Mesothelial cell of epicardium (in vitro differentiated cells): ENCODE data around the gene OPRL1. TPM values are rescaled to one million over a fixed set of nuclear protein-coding genes. Genes with fewer than 3 reads are reported as not detected.

ENCODE experiments used
- DNase-seq, 2 experiments: peaks; one replicate each; pipeline ENCODE4 v3.0.0; 2021; ENCODE audit warnings: low spot score in 2 of 2; ENCODE audit not compliant: unreplicated experiment in 2 of 2
- H3K27ac Mint-ChIP-seq: 2 replicates; pipeline ENCODE4 v1.8.0; 2021; ENCODE audit warnings: mixed read lengths
- H3K27me3 Mint-ChIP-seq: 2 replicates; pipeline ENCODE4 v1.8.0; 2021; ENCODE audit warnings: low read depth, mixed read lengths
- H3K36me3 Mint-ChIP-seq: 2 replicates; pipeline ENCODE4 v1.8.0; 2021; ENCODE audit warnings: mixed read lengths
- H3K4me1 Mint-ChIP-seq: 2 replicates; pipeline ENCODE4 v1.8.0; 2021; ENCODE audit warnings: mixed read lengths
- H3K4me3 Mint-ChIP-seq: 2 replicates; pipeline ENCODE4 v1.8.0; 2021; ENCODE audit warnings: mild to moderate bottlenecking, moderate library complexity, mixed read lengths
- H3K9me3 Mint-ChIP-seq: 2 replicates; pipeline ENCODE4 v1.8.0; 2021; ENCODE audit warnings: mixed read lengths
- CTCF ChIP-seq: fragments of 200-600 bp; sonication (generic); IDR thresholded peaks from one replicate; pipeline ENCODE4 v1.5.0; 2021; ENCODE audit warnings: antibody characterized with exemption; ENCODE audit not compliant: unreplicated experiment
- total RNA-seq: library from RNA; stranded (reverse); gene quantifications from 3 replicates; pipeline ENCODE4 v1.2.1, GENCODE V29; 2021

The OPRL1 gene
- total RNA-seq, 1 donor from 2014 or later = 2.5 TPM

GRCh38 chr20:64090165-64090564 lies 10.3 kb downstream of the OPRL1 start:
- no peaks in the 10 kb centered on the region for H3K9me3 Mint-ChIP-seq
- H3K4me1 Mint-ChIP-seq = peaks cover 1% of the 10 kb centered on the region
- TF ChIP-seq CTCF = no peak
- no peak overlapping the region for H3K27ac Mint-ChIP-seq
- H3K4me3 Mint-ChIP-seq = no peak overlapping the region
- peaks cover 59% of the 10 kb centered on the region for H3K27me3 Mint-ChIP-seq
- H3K36me3 Mint-ChIP-seq = no peaks in the 10 kb centered on the region
- no peak for DNase-seq

GRCh38 chr20:64091340-64091739 lies 11.5 kb downstream of the OPRL1 start:
- Mint-ChIP-seq H3K4me1 (peaks cover 1% of the 10 kb centered on the region), H3K36me3 (no peaks in the 10 kb centered on the region), H3K9me3 (no peaks in the 10 kb centered on the region), H3K4me3 (no peak overlapping the region), H3K27me3 (peaks cover 47% of the 10 kb centered on the region), H3K27ac (no peak overlapping the region)
- TF ChIP-seq CTCF = no peak
- no peak for DNase-seq

GRCh38 chr20:64091770-64092169 lies 11.9 kb downstream of the OPRL1 start:
- Mint-ChIP-seq H3K27me3 (peaks cover 43% of the 10 kb centered on the region), H3K4me1 (peaks cover 1% of the 10 kb centered on the region), H3K36me3 (no peaks in the 10 kb centered on the region), H3K4me3 (no peak overlapping the region), H3K9me3 (peaks cover 2% of the 10 kb centered on the region), H3K27ac (no peak overlapping the region)
- DNase-seq = no peak
- TF ChIP-seq CTCF = no peak

- no peak overlapping the region for H3K27ac Mint-ChIP-seq
- peaks cover 42% of the 10 kb centered on the region for H3K27me3 Mint-ChIP-seq
- H3K36me3 Mint-ChIP-seq = no peaks in the 10 kb centered on the region
- H3K4me3 Mint-ChIP-seq = no peak overlapping the region
- DNase-seq = no peak
- H3K9me3 Mint-ChIP-seq = peaks cover 5% of the 10 kb centered on the region
- H3K4me1 Mint-ChIP-seq = peaks cover 1% of the 10 kb centered on the region
- no peak for TF ChIP-seq CTCF
Measured at GRCh38 chr20:64092258-64093012, 12.6 kb downstream of the OPRL1 start.

- DNase-seq = no peak
- H3K27me3 Mint-ChIP-seq = peaks cover 36% of the 10 kb centered on the region
- H3K27ac Mint-ChIP-seq = no peak overlapping the region
- H3K36me3 Mint-ChIP-seq = no peaks in the 10 kb centered on the region
- TF ChIP-seq CTCF = no peak
- H3K4me3 Mint-ChIP-seq = no peak overlapping the region
- peaks cover 1% of the 10 kb centered on the region for H3K4me1 Mint-ChIP-seq
- H3K9me3 Mint-ChIP-seq = peaks cover 5% of the 10 kb centered on the region
Measured at GRCh38 chr20:64093013-64093503, 13.2 kb downstream of the OPRL1 start.
